ENCODE results near the gene OR1L8. TPM values are rescaled to one million over a fixed set of nuclear protein-coding genes. Genes with fewer than 3 reads are reported as not detected.
"Not testable (repeated sequence)": the region's sequence is repeated elsewhere in the genome, so short reads cannot be mapped to it uniquely, and the experiment has no call there.

The OR1L8 gene
- total and polyA plus RNA-seq, 2 experiments from 2014 or later, result not detected

DNA sequence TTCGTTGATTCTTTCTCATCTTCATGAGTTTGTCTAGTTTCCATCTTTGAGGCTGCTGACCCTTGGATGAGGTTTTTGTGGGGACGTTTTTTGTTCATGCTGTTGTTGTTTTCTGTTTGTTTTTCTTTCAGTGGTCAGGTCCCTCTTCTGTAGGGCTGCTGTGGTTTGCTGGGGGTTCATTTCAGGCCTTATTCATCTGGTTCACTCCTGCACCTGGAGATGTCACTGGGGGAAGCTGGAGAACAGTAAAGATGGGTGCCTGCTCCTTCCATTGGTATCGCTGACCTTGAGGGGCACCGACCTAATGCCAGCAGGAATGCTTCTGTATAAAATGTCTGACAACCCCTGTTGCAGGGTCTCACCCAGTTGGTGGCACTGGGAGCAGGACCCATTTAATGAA lies 21.7 kb downstream of the OR1L8 start:
- no peaks in the 10 kb centered on the region for H3K36me3 ChIP-seq
- no peak for TF ChIP-seq CTCF (IDR thresholded peaks at IDR 0.05; ENCODE audit: low read depth, low read length)
- no peak for DNase-seq (ENCODE audit: low read depth in 1 of 2, low spot score in 1 of 2)
- no peaks in the 10 kb centered on the region for H3K9me3 ChIP-seq (ENCODE audit: low read depth)
- H3K4me1 ChIP-seq (ENCODE audit: low read depth), result no peaks in the 10 kb centered on the region
- no peaks in the 10 kb centered on the region for H3K27me3 ChIP-seq
- no peak overlapping the region for H3K27ac ChIP-seq
- no peak overlapping the region for H3K4me3 ChIP-seq

DNA sequence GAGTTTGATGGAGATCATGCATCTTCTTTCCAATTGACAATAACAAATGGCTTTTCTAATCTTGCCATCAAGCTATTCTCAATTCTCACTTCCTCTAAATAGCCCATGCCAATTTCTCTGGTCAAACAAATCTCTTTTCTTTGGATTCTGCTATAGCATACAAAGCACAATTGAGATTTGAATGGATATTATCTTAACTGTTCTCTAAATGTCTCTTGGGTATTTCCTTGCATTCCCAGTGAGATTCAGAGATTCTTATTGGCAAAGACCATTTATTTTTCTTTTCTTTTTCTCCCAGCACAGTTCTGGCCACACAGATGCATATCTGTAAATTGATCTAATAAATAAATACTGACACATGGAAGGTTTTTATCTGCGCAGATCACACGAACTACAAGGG lies 30.4 kb downstream of the OR1L8 start, which contains the start of gene OR1N2:
Gene OR1N2, plus strand, starts transcription at position 301 of the 400 bp plus-strand sequence. CDS start 100 bp downstream, outside the sequence.
- no peak within 1 kb of the TSS for H3K27ac ChIP-seq
- no peaks in the 10 kb centered on the region for H3K9me3 ChIP-seq (ENCODE audit: low read depth)
- no peaks in the 10 kb centered on the region for H3K36me3 ChIP-seq
- H3K4me3 ChIP-seq, result no peak within 1 kb of the TSS
- no peak for DNase-seq (ENCODE audit: low read depth in 1 of 2, low spot score in 1 of 2)
- no peaks in the 10 kb centered on the region for H3K4me1 ChIP-seq (ENCODE audit: low read depth)
- TF ChIP-seq CTCF (IDR thresholded peaks at IDR 0.05; ENCODE audit: low read depth, low read length), result no peak
- no peaks in the 10 kb centered on the region for H3K27me3 ChIP-seq

GRCh38 chr9:122551371-122551770 lies 31.8 kb downstream of the OR1L8 start:
- H3K4me3 ChIP-seq, result no peak overlapping the region
- H3K36me3 ChIP-seq, result no peaks in the 10 kb centered on the region
- no peaks in the 10 kb centered on the region for H3K4me1 ChIP-seq (ENCODE audit: low read depth)
- no peaks in the 10 kb centered on the region for H3K9me3 ChIP-seq (ENCODE audit: low read depth)
- no peak for DNase-seq (ENCODE audit: low read depth in 1 of 2, low spot score in 1 of 2)
- no peak overlapping the region for H3K27ac ChIP-seq
- H3K27me3 ChIP-seq, result no peaks in the 10 kb centered on the region
- TF ChIP-seq CTCF (IDR thresholded peaks at IDR 0.05; ENCODE audit: low read depth, low read length), result no peak

GRCh38 chr9:122546196-122546595 lies 37.0 kb downstream of the OR1L8 start:
- Histone ChIP-seq H3K4me3 (no peak overlapping the region), H3K4me1 (ENCODE audit: low read depth) (no peaks in the 10 kb centered on the region), H3K27me3 (no peaks in the 10 kb centered on the region), H3K27ac (no peak overlapping the region), H3K36me3 (no peaks in the 10 kb centered on the region), H3K9me3 (ENCODE audit: low read depth) (no peaks in the 10 kb centered on the region)
- no peak for TF ChIP-seq CTCF (IDR thresholded peaks at IDR 0.05; ENCODE audit: low read depth, low read length)
- no peak for DNase-seq (ENCODE audit: low read depth in 1 of 2, low spot score in 1 of 2)

DNA sequence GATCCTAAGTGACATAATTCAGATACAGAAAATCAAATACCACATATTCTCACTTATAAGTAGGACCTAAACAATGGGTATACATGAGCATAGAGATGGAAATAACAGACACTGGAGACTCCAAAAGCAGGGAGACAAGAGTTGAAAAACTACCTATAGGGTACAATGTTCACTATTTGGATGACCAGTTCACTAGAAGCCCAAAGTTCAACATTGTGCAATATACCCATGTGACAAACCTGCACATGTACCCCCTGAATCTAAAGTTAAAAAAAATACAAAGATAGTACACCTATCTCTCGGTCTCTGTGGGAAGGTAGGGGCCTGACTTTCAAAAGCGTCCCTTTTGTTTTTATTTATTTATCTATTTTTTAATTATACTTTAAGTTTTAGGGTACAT lies 44.4 kb downstream of the OR1L8 start:
- TF ChIP-seq CTCF (IDR thresholded peaks at IDR 0.05; ENCODE audit: low read depth, low read length), result no peak
- H3K36me3 ChIP-seq, result no peaks in the 10 kb centered on the region
- no peaks in the 10 kb centered on the region for H3K9me3 ChIP-seq (ENCODE audit: low read depth)
- DNase-seq (ENCODE audit: low read depth in 1 of 2, low spot score in 1 of 2), result no peak
- no peak overlapping the region for H3K27ac ChIP-seq
- no peaks in the 10 kb centered on the region for H3K4me1 ChIP-seq (ENCODE audit: low read depth)
- H3K27me3 ChIP-seq, result no peaks in the 10 kb centered on the region
- H3K4me3 ChIP-seq, result no peak overlapping the region

DNA sequence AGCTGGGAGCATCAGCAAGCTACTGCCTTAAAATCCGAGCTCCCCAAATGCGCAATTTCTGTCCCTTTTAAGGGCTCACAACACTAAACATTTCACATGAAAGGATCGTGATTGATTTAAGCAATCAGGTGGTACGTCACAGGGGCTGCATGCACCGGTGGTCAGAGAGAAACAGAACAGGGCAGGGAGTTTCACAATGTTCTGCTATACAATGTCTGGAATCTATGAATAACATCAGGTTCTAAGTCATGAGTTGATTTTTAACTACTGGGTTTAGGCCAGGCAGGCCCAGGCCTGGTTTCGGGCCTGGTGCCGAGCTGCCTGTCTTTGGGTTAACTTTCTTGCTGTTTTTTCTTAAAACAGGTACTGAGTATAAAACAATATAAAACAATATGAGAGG lies 46.1 kb downstream of the OR1L8 start:
- DNase-seq (ENCODE audit: low read depth in 1 of 2, low spot score in 1 of 2); H3K27me3 ChIP-seq; H3K9me3 ChIP-seq (ENCODE audit: low read depth): not testable (repeated sequence)

More for the DNA sequence above, 46.1 kb downstream of the OR1L8 start:
- not testable (repeated sequence) for H3K36me3 ChIP-seq; H3K27ac ChIP-seq; H3K4me1 ChIP-seq (ENCODE audit: low read depth); H3K4me3 ChIP-seq
